GM19468 (cell line): ENCODE results near the gene TRAPPC4.
"Not testable (repeated sequence)": the region's sequence is repeated elsewhere in the genome, so short reads cannot be mapped to it uniquely, and the experiment has no call there.

Experiments used
- ATAC-seq: cut with Tn5 transposase; IDR thresholded peaks from one replicate; pipeline ENCODE4 v1.9.1; 2021; ENCODE audit warnings: mild to moderate bottlenecking, moderate library complexity, moderate number of reproducible peaks; ENCODE audit not compliant: unreplicated experiment; ENCODE audit errors: extremely low read depth

Gene TRAPPC4

GRCh38 chr11:119018074-119018938 is at the start of gene TRAPPC4, which contains the start of gene RPS25:
TSS of gene TRAPPC4 (plus strand) at chr11:119018766. CDS start at chr11:119018796, 30 bp downstream.
TSS of gene RPS25 (minus strand) at chr11:119018343. CDS start at chr11:119018284, 59 bp downstream.
- peak; percentile 76 for ATAC-seq

GRCh38 chr11:118969508-118969907 is 49.1 kb upstream of the TRAPPC4 start:
- not testable (repeated sequence) for ATAC-seq

GRCh38 chr11:118971646-118972045 is 46.9 kb upstream of the TRAPPC4 start, which contains the start of gene FOXR1:
TSS of gene FOXR1 (plus strand) at chr11:118971761. CDS start at chr11:118971932, 171 bp downstream.
- no peak for ATAC-seq

- no peak for ATAC-seq
Observed at GRCh38 chr11:118973985-118974384, 44.6 kb upstream of the TRAPPC4 start.

GRCh38 chr11:118975771-118976709 is 42.5 kb upstream of the TRAPPC4 start:
- no peak for ATAC-seq

- no peak for ATAC-seq
Observed at GRCh38 chr11:118979434-118979833, 39.1 kb upstream of the TRAPPC4 start.

GRCh38 chr11:118980191-118980881 is 38.2 kb upstream of the TRAPPC4 start:
- no peak for ATAC-seq

- not testable (repeated sequence) for ATAC-seq
Observed at GRCh38 chr11:118984337-118984736, 34.2 kb upstream of the TRAPPC4 start.

GRCh38 chr11:118984825-118985224 is 33.7 kb upstream of the TRAPPC4 start:
- ATAC-seq = no peak

GRCh38 chr11:118988280-118988679 is 30.3 kb upstream of the TRAPPC4 start:
- no peak for ATAC-seq

GRCh38 chr11:118991486-118992038 is 27.0 kb upstream of the TRAPPC4 start:
- ATAC-seq = not testable (repeated sequence)

- no peak for ATAC-seq
Observed at GRCh38 chr11:118996926-118997626, 21.5 kb upstream of the TRAPPC4 start.

- ATAC-seq = peak; percentile 90
Observed at GRCh38 chr11:118997627-118998387, 20.8 kb upstream of the TRAPPC4 start, which contains the start of gene CENATAC. TSS of gene CENATAC (plus strand) at chr11:118998138. CDS start at chr11:118998198, 60 bp downstream.

- ATAC-seq = no peak
Observed at GRCh38 chr11:118998388-118998717, 20.2 kb upstream of the TRAPPC4 start.

GRCh38 chr11:118998822-118999221 is 19.7 kb upstream of the TRAPPC4 start:
- ATAC-seq = no peak

GRCh38 chr11:119000906-119001305 is 17.7 kb upstream of the TRAPPC4 start:
- no peak for ATAC-seq

GRCh38 chr11:119006656-119007055 is 11.9 kb upstream of the TRAPPC4 start:
- ATAC-seq = no peak

GRCh38 chr11:119011476-119012053 is 7.0 kb upstream of the TRAPPC4 start:
- no peak for ATAC-seq
